ENCODE results near the gene IGHMBP2.

DNA sequence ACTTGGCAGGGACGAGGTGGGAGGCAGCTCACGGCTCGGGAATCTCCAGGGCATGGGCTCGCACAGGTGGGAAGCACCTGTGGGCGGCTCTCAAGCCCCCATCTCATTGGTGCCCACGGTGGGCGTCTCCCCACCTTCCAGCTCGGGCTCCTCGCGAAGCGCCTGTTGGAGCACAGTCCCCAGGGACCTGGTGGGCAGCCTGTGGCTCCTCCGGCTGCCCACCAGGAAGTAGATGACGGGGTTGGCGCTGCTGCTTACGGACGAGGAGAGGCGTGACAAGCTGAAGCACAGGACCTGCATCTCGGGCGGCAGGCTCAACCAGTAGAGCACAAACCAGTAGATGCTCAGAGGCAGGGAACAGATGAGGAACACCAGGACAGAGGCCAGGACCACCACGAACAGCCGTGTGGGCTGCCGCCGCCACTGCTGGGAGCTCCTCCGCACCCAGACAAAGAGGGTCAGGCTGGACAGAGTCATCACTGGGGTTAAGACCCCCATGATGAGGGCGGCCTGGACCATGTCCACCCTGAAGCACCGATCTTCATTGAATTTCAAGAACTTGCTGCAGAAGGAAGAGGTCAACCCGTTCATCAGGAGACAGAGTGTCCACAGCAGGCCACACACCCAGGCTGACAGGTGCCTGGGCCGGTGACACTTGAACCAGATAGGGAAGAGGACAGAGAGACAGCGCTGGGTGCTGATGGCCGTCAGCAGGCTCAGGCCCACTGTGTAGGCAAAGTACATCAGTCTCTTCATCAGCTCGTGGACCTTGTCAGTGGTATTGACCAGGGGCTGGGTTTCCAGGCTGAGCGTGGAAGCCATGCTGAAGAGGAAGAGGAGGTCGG, 76.5 kb downstream of the IGHMBP2 start:
- TF ChIP-seq POLR2AphosphoS5 (IDR thresholded peaks at IDR 0.05; ENCODE audit: low read depth, low read length) (no peak), TAF1 (IDR thresholded peaks at IDR 0.05; ENCODE audit: low read depth, low read length) (no peak)

Data from GM12891 (cell line).